H9 (cell line): Measurements from ENCODE around the gene KIF6. TPM values are rescaled to one million over a fixed set of nuclear protein-coding genes. Genes with fewer than 3 reads are reported as not detected.

Source experiments
- DNase-seq: peaks from one replicate; pipeline ENCODE4 v3.0.0-alpha.2; 2017
- H2AFZ ChIP-seq: one replicate; pipeline ENCODE4 v1.6.1; 2013; ENCODE audit warnings: mild to moderate bottlenecking, low read length, control low read depth, moderate library complexity
- H2AK5ac ChIP-seq: 2 replicates; pipeline ENCODE4 v1.6.1; 2013; ENCODE audit warnings: low read length, control low read depth, mixed read lengths; ENCODE audit not compliant: insufficient read length
- H2BK120ac ChIP-seq: one replicate; pipeline ENCODE4 v1.6.1; 2013; ENCODE audit warnings: low read depth, mild to moderate bottlenecking, low read length, control low read depth, inconsistent platforms; ENCODE audit not compliant: poor library complexity, severe bottlenecking
- H2BK12ac ChIP-seq: 2 replicates; pipeline ENCODE4 v1.6.1; 2013; ENCODE audit warnings: low read length, control low read depth, mixed read lengths, low read depth; ENCODE audit not compliant: insufficient read length
- H2BK15ac ChIP-seq: 2 replicates; pipeline ENCODE4 v1.6.1; 2013; ENCODE audit warnings: low read depth, low read length, control low read depth
- H2BK20ac ChIP-seq: one replicate; pipeline ENCODE4 v1.6.1; 2013; ENCODE audit warnings: low read depth, mild to moderate bottlenecking, low read length, control low read depth, inconsistent platforms; ENCODE audit not compliant: poor library complexity, severe bottlenecking
- H2BK5ac ChIP-seq: 2 replicates; pipeline ENCODE4 v1.6.1; 2013; ENCODE audit warnings: low read length, control low read depth, mixed read lengths; ENCODE audit not compliant: insufficient read length
- H3K14ac ChIP-seq: 2 replicates; pipeline ENCODE4 v1.6.1; 2013; ENCODE audit warnings: low read length, control low read depth; ENCODE audit not compliant: insufficient read depth
- H3K18ac ChIP-seq: 2 replicates; pipeline ENCODE4 v1.6.1; 2013; ENCODE audit warnings: low read depth, mild to moderate bottlenecking, mixed read lengths, low read length, control low read depth; ENCODE audit not compliant: insufficient read length
- H3K23ac ChIP-seq: 2 replicates; pipeline ENCODE4 v1.6.1; 2013; ENCODE audit warnings: low read length, control low read depth, mixed read lengths, low read depth; ENCODE audit not compliant: insufficient read length
- H3K23me2 ChIP-seq: 2 replicates; pipeline ENCODE4 v1.6.1; 2013; ENCODE audit warnings: low read depth, mild to moderate bottlenecking, mixed read lengths, low read length, control low read depth; ENCODE audit not compliant: insufficient read length, poor library complexity, severe bottlenecking
- H3K27ac ChIP-seq: 2 replicates; pipeline ENCODE4 v1.5.1; 2013; ENCODE audit warnings: low read length, control low read depth, mixed read lengths, low read depth; ENCODE audit not compliant: insufficient read length
- H3K27me3 ChIP-seq: 2 replicates; pipeline ENCODE4 v1.6.1; 2013; ENCODE audit warnings: low read length, control low read depth, inconsistent platforms; ENCODE audit not compliant: insufficient read depth
- H3K4ac ChIP-seq: 2 replicates; pipeline ENCODE4 v1.6.1; 2013; ENCODE audit warnings: low read depth, mild to moderate bottlenecking, control low read depth, inconsistent platforms, low read length, moderate library complexity
- H3K4me1 ChIP-seq: 2 replicates; pipeline ENCODE4 v1.6.1; 2013; ENCODE audit warnings: low read length, control low read depth, inconsistent platforms; ENCODE audit not compliant: insufficient read depth
- H3K4me2 ChIP-seq: 2 replicates; pipeline ENCODE4 v1.6.1; 2013; ENCODE audit warnings: low read length, control low read depth, mixed read lengths; ENCODE audit not compliant: insufficient read length, insufficient read depth
- H3K56ac ChIP-seq: 2 replicates; pipeline ENCODE4 v1.6.1; 2013; ENCODE audit warnings: low read depth, mild to moderate bottlenecking, mixed read lengths, low read length, control low read depth; ENCODE audit not compliant: insufficient read length
- H3K79me1 ChIP-seq: 2 replicates; pipeline ENCODE4 v1.6.1; 2013; ENCODE audit warnings: low read depth, mild to moderate bottlenecking, moderate library complexity, low read length, control low read depth, inconsistent platforms; ENCODE audit not compliant: insufficient read depth, poor library complexity, severe bottlenecking
- H3K79me2 ChIP-seq: 2 replicates; pipeline ENCODE4 v1.6.1; 2013; ENCODE audit warnings: low read length, control low read depth, inconsistent platforms; ENCODE audit not compliant: insufficient read depth
- H3K9ac ChIP-seq: 2 replicates; pipeline ENCODE4 v1.6.1; 2013; ENCODE audit warnings: low read length, control low read depth, mixed read lengths; ENCODE audit not compliant: insufficient read length; ENCODE audit errors: extremely low read depth
- H3K9me3 ChIP-seq: one replicate; pipeline ENCODE4 v1.6.1; 2013; ENCODE audit warnings: low read depth, low read length, inconsistent platforms; ENCODE audit not compliant: control insufficient read depth
- H3T11ph ChIP-seq: one replicate; pipeline ENCODE4 v1.6.1; 2013; ENCODE audit warnings: mild to moderate bottlenecking, low read length, control low read depth, inconsistent platforms
- H4K20me1 ChIP-seq: one replicate; pipeline ENCODE4 v1.6.1; 2013; ENCODE audit not compliant: control insufficient read depth, insufficient read length, insufficient read depth
- H4K5ac ChIP-seq: 2 replicates; pipeline ENCODE4 v1.6.1; 2013; ENCODE audit warnings: low read depth, mild to moderate bottlenecking, mixed read lengths, low read length, control low read depth; ENCODE audit not compliant: insufficient read length
- H4K8ac ChIP-seq: replicated peaks from 2 replicates; pipeline ENCODE4 v1.6.1; 2013; ENCODE audit warnings: low read length, control low read depth, mixed read lengths, low read depth; ENCODE audit not compliant: insufficient read length
- H4K91ac ChIP-seq: 2 replicates; pipeline ENCODE4 v1.6.1; 2013; ENCODE audit warnings: low read depth, mild to moderate bottlenecking, moderate library complexity, mixed read lengths, low read length, control low read depth; ENCODE audit not compliant: insufficient read length
- H3K27ac Mint-ChIP-seq, 3 experiments: 2 replicates in 2 of 3; 3 replicates in 1 of 3; pipeline ENCODE4 v1.8.0; 2020 to 2021; ENCODE audit warnings: mixed read lengths in 3 of 3, mild to moderate bottlenecking in 1 of 3, moderate library complexity in 1 of 3
- H3K27me3 Mint-ChIP-seq: 2 replicates; pipeline ENCODE4 v1.8.0; 2021; ENCODE audit warnings: low read depth, mild to moderate bottlenecking, moderate library complexity, mixed read lengths
- H3K36me3 Mint-ChIP-seq, 3 experiments: 2 replicates in 2 of 3; 3 replicates in 1 of 3; pipeline ENCODE4 v1.8.0; 2020 to 2021; ENCODE audit warnings: low read depth in 3 of 3, mixed read lengths in 3 of 3; ENCODE audit not compliant: insufficient read depth in 1 of 3
- H3K4me1 Mint-ChIP-seq, 2 experiments: 2 replicates each; pipeline ENCODE4 v1.8.0; 2020; ENCODE audit warnings: mixed read lengths in 2 of 2
- H3K4me3 Mint-ChIP-seq, 2 experiments: 2 replicates in 1 of 2; 3 replicates in 1 of 2; pipeline ENCODE4 v1.8.0; 2020 to 2021; ENCODE audit warnings: mild to moderate bottlenecking in 2 of 2, mixed read lengths in 2 of 2, moderate library complexity in 1 of 2
- H3K9me3 Mint-ChIP-seq, 2 experiments: 2 replicates in 1 of 2; 3 replicates in 1 of 2; pipeline ENCODE4 v1.8.0; 2020; ENCODE audit warnings: mild to moderate bottlenecking in 2 of 2, mixed read lengths in 2 of 2, moderate library complexity in 1 of 2
- CTCF ChIP-seq: fragments of 200-600 bp; sonication (generic); conservative IDR thresholded peaks from 3 replicates; pipeline ENCODE4 v1.8.0; 2021; ENCODE audit warnings: antibody characterized with exemption, mild to moderate bottlenecking
- WGBS: extraction: QIAGEN DNeasy Blood & Tissue Kit; methylation state at CpG from one replicate; pipeline ENCODE4 v1.1.7; 2013; ENCODE audit warnings: missing lambda C conversion rate, low lambda C conversion rate, mixed read lengths; ENCODE audit not compliant: insufficient read length; ENCODE audit errors: extremely low coverage; 5-methylcytosine and 5-hydroxymethylcytosine counted together
- total RNA-seq: library from RNA; stranded (reverse); gene quantifications from 2 replicates; pipeline ENCODE4 v1.2.1, GENCODE V29; 2021

KIF6 gene
- total RNA-seq, 1 experiment from 2014 or later = 0.63 TPM

- Histone ChIP-seq H3K27me3 (no peaks in the 10 kb centered on the region), H3K4me1 (no peaks in the 10 kb centered on the region; the same call in 1 of the 2 replicates), H4K20me1 (no peaks in the 10 kb centered on the region), H3K23me2 (no peaks in the 10 kb centered on the region), H3K27ac (no peak overlapping the region), H2AK5ac (no peak overlapping the region), H3T11ph (no peak overlapping the region), H4K91ac (no peak overlapping the region), H3K56ac (no peak overlapping the region), H2BK20ac (no peak overlapping the region), H3K23ac (no peak overlapping the region), H3K14ac (no peak overlapping the region), H3K9me3 (no peaks in the 10 kb centered on the region), H2BK12ac (no peak overlapping the region), H3K79me1 (no peaks in the 10 kb centered on the region), H3K18ac (no peak overlapping the region), H3K4me2 (no peak overlapping the region), H3K9ac (no peak overlapping the region), H4K5ac (no peak overlapping the region), H2BK15ac (no peak overlapping the region), H2AFZ (no peak overlapping the region), H2BK120ac (no peak overlapping the region), H2BK5ac (no peak overlapping the region), H3K4ac (no peak overlapping the region), H4K8ac (no peak overlapping the region), H3K79me2 (no peaks in the 10 kb centered on the region)
- TF ChIP-seq CTCF = no peak
- no peaks in the 10 kb centered on the region for H3K27me3 Mint-ChIP-seq
- no peak overlapping the region for H3K27ac Mint-ChIP-seq
- H3K4me3 Mint-ChIP-seq = no peak overlapping the region
- H3K4me1 Mint-ChIP-seq = peaks cover 3 to 4% of the 10 kb centered on the region in 2 experiments
- WGBS = no CpG with 5 or more reads among the region's 3 CpGs
- no peaks in the 10 kb centered on the region for H3K9me3 Mint-ChIP-seq
- H3K36me3 Mint-ChIP-seq = no peaks in the 10 kb centered on the region
- no peak for DNase-seq
Observed at GRCh38 chr6:39409889-39410288, 315.3 kb downstream of the KIF6 start.
